HEK293 (cell line): Measurements from ENCODE around the gene TBC1D17.
A peak's percentile ranks its signal among the peaks of the same experiment; 100 is the strongest.

Source experiments
- HOXC10 ChIP-seq: sonication (generic); formaldehyde crosslinking; IDR thresholded peaks from 2 replicates; pipeline ENCODE4 v1.8.1; 2023; ENCODE audit warnings: mild to moderate bottlenecking, missing genetic modification reagents
- MYNN ChIP-seq: fragments of 450-650 bp; formaldehyde crosslinking; IDR thresholded peaks from 2 replicates; pipeline ENCODE4 v1.5.1; 2016; ENCODE audit warnings: missing biosample characterization, missing genetic modification characterization, borderline replicate concordance
- OSR2 ChIP-seq: fragments of 450-650 bp; formaldehyde crosslinking; IDR thresholded peaks from 2 replicates; pipeline ENCODE4 v1.5.1; 2016; ENCODE audit warnings: missing biosample characterization, missing genetic modification characterization
- OVOL3 ChIP-seq: fragments of 450-650 bp; formaldehyde crosslinking; IDR thresholded peaks from 2 replicates; pipeline ENCODE4 v1.5.1; 2016; ENCODE audit warnings: missing biosample characterization, missing genetic modification characterization
- REST ChIP-seq: fragments of 450-650 bp; formaldehyde crosslinking; IDR thresholded peaks from 2 replicates; pipeline ENCODE4 v1.5.1; 2016; ENCODE audit warnings: missing biosample characterization, missing genetic modification characterization
- ZBTB1 ChIP-seq: fragments of 450-650 bp; formaldehyde crosslinking; IDR thresholded peaks from 2 replicates; pipeline ENCODE4 v1.5.1; 2016; ENCODE audit warnings: missing biosample characterization, missing genetic modification characterization
- ZBTB48 ChIP-seq: fragments of 450-650 bp; formaldehyde crosslinking; IDR thresholded peaks from 2 replicates; pipeline ENCODE4 v1.5.1; 2016; ENCODE audit warnings: missing biosample characterization, missing genetic modification characterization
- ZFP41 ChIP-seq: fragments of 450-650 bp; formaldehyde crosslinking; IDR thresholded peaks from 2 replicates; pipeline ENCODE4 v1.5.1; 2016; ENCODE audit warnings: missing biosample characterization, missing genetic modification characterization, borderline replicate concordance
- ZIC2 ChIP-seq: fragments of 450-650 bp; formaldehyde crosslinking; IDR thresholded peaks from 2 replicates; pipeline ENCODE4 v1.5.1; 2016; ENCODE audit warnings: missing biosample characterization, missing genetic modification characterization
- ZNF157 ChIP-seq: fragments of 450-650 bp; formaldehyde crosslinking; IDR thresholded peaks from 2 replicates; pipeline ENCODE4 v1.5.1; 2016; ENCODE audit warnings: missing biosample characterization, missing genetic modification characterization
- ZNF366 ChIP-seq: fragments of 450-650 bp; formaldehyde crosslinking; conservative IDR thresholded peaks from 2 replicates; pipeline ENCODE4 v1.5.1; 2016; ENCODE audit warnings: missing biosample characterization, missing genetic modification characterization
- ZNF433 ChIP-seq: fragments of 450-650 bp; formaldehyde crosslinking; IDR thresholded peaks from 2 replicates; pipeline ENCODE4 v1.5.1; 2016; ENCODE audit warnings: missing biosample characterization, missing genetic modification characterization, low read depth
- ZNF488 ChIP-seq: fragments of 450-650 bp; formaldehyde crosslinking; IDR thresholded peaks from 2 replicates; pipeline ENCODE4 v1.5.1; 2016; ENCODE audit warnings: missing biosample characterization, missing genetic modification characterization
- ZNF513 ChIP-seq: fragments of 450-650 bp; IDR thresholded peaks from 2 replicates; pipeline ENCODE4 v1.5.1; 2018; ENCODE audit warnings: missing biosample characterization, missing genetic modification characterization
- ZNF560 ChIP-seq: fragments of 450-650 bp; formaldehyde crosslinking; IDR thresholded peaks from 2 replicates; pipeline ENCODE4 v1.5.1; 2017; ENCODE audit warnings: missing biosample characterization, missing genetic modification characterization, borderline replicate concordance
- ZNF561 ChIP-seq: fragments of 450-650 bp; IDR thresholded peaks from 2 replicates; pipeline ENCODE4 v1.5.1; 2018; ENCODE audit warnings: missing biosample characterization, missing genetic modification characterization, borderline replicate concordance
- ZNF571 ChIP-seq: fragments of 450-650 bp; formaldehyde crosslinking; IDR thresholded peaks from 2 replicates; pipeline ENCODE4 v1.5.0; 2017; ENCODE audit warnings: missing biosample characterization, missing genetic modification characterization
- ZNF596 ChIP-seq: fragments of 450-650 bp; IDR thresholded peaks from 2 replicates; pipeline ENCODE4 v1.5.0; 2018; ENCODE audit warnings: missing biosample characterization, mild to moderate bottlenecking, missing genetic modification characterization, moderate library complexity
- ZNF610 ChIP-seq: fragments of 450-650 bp; formaldehyde crosslinking; IDR thresholded peaks from 2 replicates; pipeline ENCODE4 v1.5.1; 2016; ENCODE audit warnings: missing biosample characterization, missing genetic modification characterization, borderline replicate concordance
- ZNF621 ChIP-seq: fragments of 450-650 bp; formaldehyde crosslinking; IDR thresholded peaks from 2 replicates; pipeline ENCODE4 v1.5.1; 2017; ENCODE audit warnings: missing biosample characterization, missing genetic modification characterization
- ZNF692 ChIP-seq: fragments of 450-650 bp; formaldehyde crosslinking; IDR thresholded peaks from 2 replicates; pipeline ENCODE4 v1.5.1; 2016; ENCODE audit warnings: missing biosample characterization, missing genetic modification characterization
- ZNF768 ChIP-seq: fragments of 450-650 bp; formaldehyde crosslinking; IDR thresholded peaks from 2 replicates; pipeline ENCODE4 v1.5.1; 2018; ENCODE audit warnings: missing biosample characterization, mild to moderate bottlenecking, missing genetic modification characterization
- ZNF791 ChIP-seq: fragments of 450-650 bp; formaldehyde crosslinking; IDR thresholded peaks from 2 replicates; pipeline ENCODE4 v1.5.1; 2016; ENCODE audit warnings: missing biosample characterization, missing genetic modification characterization
- ZNF837 ChIP-seq: fragments of 450-650 bp; formaldehyde crosslinking; IDR thresholded peaks from 2 replicates; pipeline ENCODE4 v1.5.1; 2016; ENCODE audit warnings: missing biosample characterization, missing genetic modification characterization
- TF ChIP-seq, protein P1 (sequence below): fragments of 450-650 bp; formaldehyde crosslinking; IDR thresholded peaks from 2 replicates; pipeline ENCODE4 v1.5.1; 2017; ENCODE audit warnings: missing biosample characterization, missing genetic modification characterization
- TF ChIP-seq, protein P2 (sequence below): sonication (generic); formaldehyde crosslinking; IDR thresholded peaks from 2 replicates; pipeline ENCODE4 v1.8.1; 2022; ENCODE audit warnings: mild to moderate bottlenecking, moderate library complexity, missing genetic modification reagents
- TF ChIP-seq, protein P3 (sequence below): fragments of 450-650 bp; formaldehyde crosslinking; IDR thresholded peaks from 2 replicates; pipeline ENCODE4 v1.5.1; 2016; ENCODE audit warnings: missing biosample characterization, missing genetic modification characterization

Gene TBC1D17

GRCh38 chr19:49924004-49924880, 46.7 kb downstream of the TBC1D17 start (continued):
- no peak for TF ChIP-seq REST (tag by site-specific recombination)
- TF ChIP-seq, protein P1, sequence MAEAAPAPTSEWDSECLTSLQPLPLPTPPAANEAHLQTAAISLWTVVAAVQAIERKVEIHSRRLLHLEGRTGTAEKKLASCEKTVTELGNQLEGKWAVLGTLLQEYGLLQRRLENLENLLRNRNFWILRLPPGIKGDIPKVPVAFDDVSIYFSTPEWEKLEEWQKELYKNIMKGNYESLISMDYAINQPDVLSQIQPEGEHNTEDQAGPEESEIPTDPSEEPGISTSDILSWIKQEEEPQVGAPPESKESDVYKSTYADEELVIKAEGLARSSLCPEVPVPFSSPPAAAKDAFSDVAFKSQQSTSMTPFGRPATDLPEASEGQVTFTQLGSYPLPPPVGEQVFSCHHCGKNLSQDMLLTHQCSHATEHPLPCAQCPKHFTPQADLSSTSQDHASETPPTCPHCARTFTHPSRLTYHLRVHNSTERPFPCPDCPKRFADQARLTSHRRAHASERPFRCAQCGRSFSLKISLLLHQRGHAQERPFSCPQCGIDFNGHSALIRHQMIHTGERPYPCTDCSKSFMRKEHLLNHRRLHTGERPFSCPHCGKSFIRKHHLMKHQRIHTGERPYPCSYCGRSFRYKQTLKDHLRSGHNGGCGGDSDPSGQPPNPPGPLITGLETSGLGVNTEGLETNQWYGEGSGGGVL (tag by site-specific recombination): peak; percentile 70
- no peak for TF ChIP-seq HOXC10
- no peak for TF ChIP-seq ZNF488 (tag by site-specific recombination)
- no peak for TF ChIP-seq ZNF596 (tag by site-specific recombination)
- peak; percentile 67; the same call in 1 of the 2 replicates for TF ChIP-seq ZNF561 (tag by site-specific recombination)
- TF ChIP-seq ZNF621 (tag by site-specific recombination): no peak
- TF ChIP-seq ZBTB48: peak; percentile 51; the same call in 1 of the 2 replicates
- no peak for TF ChIP-seq ZNF560 (tag by site-specific recombination)
- TF ChIP-seq ZNF837 (tag by site-specific recombination): no peak
- TF ChIP-seq ZNF157 (tag by site-specific recombination): no peak
- TF ChIP-seq ZNF768 (tag by site-specific recombination): no peak
- no peak for TF ChIP-seq ZNF366 (tag by site-specific recombination)
- 0 out of 2 replicates have a peak, but pooled peaks have one; percentile 4 for TF ChIP-seq ZNF791
- TF ChIP-seq ZFP41 (tag by site-specific recombination): no peak
- no peak for TF ChIP-seq ZNF433
- TF ChIP-seq, protein P2, sequence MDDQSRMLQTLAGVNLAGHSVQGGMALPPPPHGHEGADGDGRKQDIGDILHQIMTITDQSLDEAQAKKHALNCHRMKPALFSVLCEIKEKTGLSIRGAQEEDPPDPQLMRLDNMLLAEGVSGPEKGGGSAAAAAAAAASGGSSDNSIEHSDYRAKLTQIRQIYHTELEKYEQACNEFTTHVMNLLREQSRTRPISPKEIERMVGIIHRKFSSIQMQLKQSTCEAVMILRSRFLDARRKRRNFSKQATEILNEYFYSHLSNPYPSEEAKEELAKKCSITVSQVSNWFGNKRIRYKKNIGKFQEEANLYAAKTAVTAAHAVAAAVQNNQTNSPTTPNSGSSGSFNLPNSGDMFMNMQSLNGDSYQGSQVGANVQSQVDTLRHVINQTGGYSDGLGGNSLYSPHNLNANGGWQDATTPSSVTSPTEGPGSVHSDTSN (CRISPR knock-in tag): no peak
- TF ChIP-seq ZNF692 (tag by site-specific recombination): peak; percentile 81
- no peak for TF ChIP-seq ZBTB1 (tag by site-specific recombination)
- TF ChIP-seq OSR2 (tag by site-specific recombination): no peak
- no peak for TF ChIP-seq ZNF571 (tag by site-specific recombination)
- peak; percentile 31; the same call in 1 of the 2 replicates for TF ChIP-seq ZIC2 (tag by site-specific recombination)
- TF ChIP-seq, protein P3, sequence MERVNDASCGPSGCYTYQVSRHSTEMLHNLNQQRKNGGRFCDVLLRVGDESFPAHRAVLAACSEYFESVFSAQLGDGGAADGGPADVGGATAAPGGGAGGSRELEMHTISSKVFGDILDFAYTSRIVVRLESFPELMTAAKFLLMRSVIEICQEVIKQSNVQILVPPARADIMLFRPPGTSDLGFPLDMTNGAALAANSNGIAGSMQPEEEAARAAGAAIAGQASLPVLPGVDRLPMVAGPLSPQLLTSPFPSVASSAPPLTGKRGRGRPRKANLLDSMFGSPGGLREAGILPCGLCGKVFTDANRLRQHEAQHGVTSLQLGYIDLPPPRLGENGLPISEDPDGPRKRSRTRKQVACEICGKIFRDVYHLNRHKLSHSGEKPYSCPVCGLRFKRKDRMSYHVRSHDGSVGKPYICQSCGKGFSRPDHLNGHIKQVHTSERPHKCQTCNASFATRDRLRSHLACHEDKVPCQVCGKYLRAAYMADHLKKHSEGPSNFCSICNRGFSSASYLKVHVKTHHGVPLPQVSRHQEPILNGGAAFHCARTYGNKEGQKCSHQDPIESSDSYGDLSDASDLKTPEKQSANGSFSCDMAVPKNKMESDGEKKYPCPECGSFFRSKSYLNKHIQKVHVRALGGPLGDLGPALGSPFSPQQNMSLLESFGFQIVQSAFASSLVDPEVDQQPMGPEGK (tag by site-specific recombination): peak; percentile 74; the same call in 1 of the 2 replicates
- TF ChIP-seq MYNN (tag by site-specific recombination): no peak
- TF ChIP-seq ZNF610 (tag by site-specific recombination): no peak
- TF ChIP-seq ZNF513 (tag by site-specific recombination): 0 out of 2 replicates have a peak, but pooled peaks have one; percentile 31
- no peak for TF ChIP-seq OVOL3
